H9 (cell line): Measurements from ENCODE around the gene PTPN2. TPM values are rescaled to one million over a fixed set of nuclear protein-coding genes. Genes with fewer than 3 reads are reported as not detected.

Experiments used
- DNase-seq: peaks from one replicate; pipeline ENCODE4 v3.0.0-alpha.2; 2017
- H2AFZ ChIP-seq: one replicate; pipeline ENCODE4 v1.6.1; 2013; ENCODE audit warnings: mild to moderate bottlenecking, low read length, control low read depth, moderate library complexity
- H2AK5ac ChIP-seq: 2 replicates; pipeline ENCODE4 v1.6.1; 2013; ENCODE audit warnings: low read length, control low read depth, mixed read lengths; ENCODE audit not compliant: insufficient read length
- H2BK120ac ChIP-seq: one replicate; pipeline ENCODE4 v1.6.1; 2013; ENCODE audit warnings: low read depth, mild to moderate bottlenecking, low read length, control low read depth, inconsistent platforms; ENCODE audit not compliant: poor library complexity, severe bottlenecking
- H2BK12ac ChIP-seq: 2 replicates; pipeline ENCODE4 v1.6.1; 2013; ENCODE audit warnings: low read length, control low read depth, mixed read lengths, low read depth; ENCODE audit not compliant: insufficient read length
- H2BK15ac ChIP-seq: 2 replicates; pipeline ENCODE4 v1.6.1; 2013; ENCODE audit warnings: low read depth, low read length, control low read depth
- H2BK20ac ChIP-seq: one replicate; pipeline ENCODE4 v1.6.1; 2013; ENCODE audit warnings: low read depth, mild to moderate bottlenecking, low read length, control low read depth, inconsistent platforms; ENCODE audit not compliant: poor library complexity, severe bottlenecking
- H2BK5ac ChIP-seq: 2 replicates; pipeline ENCODE4 v1.6.1; 2013; ENCODE audit warnings: low read length, control low read depth, mixed read lengths; ENCODE audit not compliant: insufficient read length
- H3K14ac ChIP-seq: 2 replicates; pipeline ENCODE4 v1.6.1; 2013; ENCODE audit warnings: low read length, control low read depth; ENCODE audit not compliant: insufficient read depth
- H3K18ac ChIP-seq: 2 replicates; pipeline ENCODE4 v1.6.1; 2013; ENCODE audit warnings: low read depth, mild to moderate bottlenecking, mixed read lengths, low read length, control low read depth; ENCODE audit not compliant: insufficient read length
- H3K23ac ChIP-seq: 2 replicates; pipeline ENCODE4 v1.6.1; 2013; ENCODE audit warnings: low read length, control low read depth, mixed read lengths, low read depth; ENCODE audit not compliant: insufficient read length
- H3K23me2 ChIP-seq: 2 replicates; pipeline ENCODE4 v1.6.1; 2013; ENCODE audit warnings: low read depth, mild to moderate bottlenecking, mixed read lengths, low read length, control low read depth; ENCODE audit not compliant: insufficient read length, poor library complexity, severe bottlenecking
- H3K27ac ChIP-seq: 2 replicates; pipeline ENCODE4 v1.5.1; 2013; ENCODE audit warnings: low read length, control low read depth, mixed read lengths, low read depth; ENCODE audit not compliant: insufficient read length
- H3K27me3 ChIP-seq: 2 replicates; pipeline ENCODE4 v1.6.1; 2013; ENCODE audit warnings: low read length, control low read depth, inconsistent platforms; ENCODE audit not compliant: insufficient read depth
- H3K4ac ChIP-seq: 2 replicates; pipeline ENCODE4 v1.6.1; 2013; ENCODE audit warnings: low read depth, mild to moderate bottlenecking, control low read depth, inconsistent platforms, low read length, moderate library complexity
- H3K4me1 ChIP-seq: 2 replicates; pipeline ENCODE4 v1.6.1; 2013; ENCODE audit warnings: low read length, control low read depth, inconsistent platforms; ENCODE audit not compliant: insufficient read depth
- H3K4me2 ChIP-seq: 2 replicates; pipeline ENCODE4 v1.6.1; 2013; ENCODE audit warnings: low read length, control low read depth, mixed read lengths; ENCODE audit not compliant: insufficient read length, insufficient read depth
- H3K56ac ChIP-seq: 2 replicates; pipeline ENCODE4 v1.6.1; 2013; ENCODE audit warnings: low read depth, mild to moderate bottlenecking, mixed read lengths, low read length, control low read depth; ENCODE audit not compliant: insufficient read length
- H3K79me1 ChIP-seq: 2 replicates; pipeline ENCODE4 v1.6.1; 2013; ENCODE audit warnings: low read depth, mild to moderate bottlenecking, moderate library complexity, low read length, control low read depth, inconsistent platforms; ENCODE audit not compliant: insufficient read depth, poor library complexity, severe bottlenecking
- H3K79me2 ChIP-seq: 2 replicates; pipeline ENCODE4 v1.6.1; 2013; ENCODE audit warnings: low read length, control low read depth, inconsistent platforms; ENCODE audit not compliant: insufficient read depth
- H3K9ac ChIP-seq: 2 replicates; pipeline ENCODE4 v1.6.1; 2013; ENCODE audit warnings: low read length, control low read depth, mixed read lengths; ENCODE audit not compliant: insufficient read length; ENCODE audit errors: extremely low read depth
- H3K9me3 ChIP-seq: one replicate; pipeline ENCODE4 v1.6.1; 2013; ENCODE audit warnings: low read depth, low read length, inconsistent platforms; ENCODE audit not compliant: control insufficient read depth
- H3T11ph ChIP-seq: one replicate; pipeline ENCODE4 v1.6.1; 2013; ENCODE audit warnings: mild to moderate bottlenecking, low read length, control low read depth, inconsistent platforms
- H4K20me1 ChIP-seq: one replicate; pipeline ENCODE4 v1.6.1; 2013; ENCODE audit not compliant: control insufficient read depth, insufficient read length, insufficient read depth
- H4K5ac ChIP-seq: 2 replicates; pipeline ENCODE4 v1.6.1; 2013; ENCODE audit warnings: low read depth, mild to moderate bottlenecking, mixed read lengths, low read length, control low read depth; ENCODE audit not compliant: insufficient read length
- H4K8ac ChIP-seq: replicated peaks from 2 replicates; pipeline ENCODE4 v1.6.1; 2013; ENCODE audit warnings: low read length, control low read depth, mixed read lengths, low read depth; ENCODE audit not compliant: insufficient read length
- H4K91ac ChIP-seq: 2 replicates; pipeline ENCODE4 v1.6.1; 2013; ENCODE audit warnings: low read depth, mild to moderate bottlenecking, moderate library complexity, mixed read lengths, low read length, control low read depth; ENCODE audit not compliant: insufficient read length
- H3K27ac Mint-ChIP-seq, 3 experiments: 2 replicates in 2 of 3; 3 replicates in 1 of 3; pipeline ENCODE4 v1.8.0; 2020 to 2021; ENCODE audit warnings: mixed read lengths in 3 of 3, mild to moderate bottlenecking in 1 of 3, moderate library complexity in 1 of 3
- H3K27me3 Mint-ChIP-seq: 2 replicates; pipeline ENCODE4 v1.8.0; 2021; ENCODE audit warnings: low read depth, mild to moderate bottlenecking, moderate library complexity, mixed read lengths
- H3K36me3 Mint-ChIP-seq, 3 experiments: 2 replicates in 2 of 3; 3 replicates in 1 of 3; pipeline ENCODE4 v1.8.0; 2020 to 2021; ENCODE audit warnings: low read depth in 3 of 3, mixed read lengths in 3 of 3; ENCODE audit not compliant: insufficient read depth in 1 of 3
- H3K4me1 Mint-ChIP-seq, 2 experiments: 2 replicates each; pipeline ENCODE4 v1.8.0; 2020; ENCODE audit warnings: mixed read lengths in 2 of 2
- H3K4me3 Mint-ChIP-seq, 2 experiments: 2 replicates in 1 of 2; 3 replicates in 1 of 2; pipeline ENCODE4 v1.8.0; 2020 to 2021; ENCODE audit warnings: mild to moderate bottlenecking in 2 of 2, mixed read lengths in 2 of 2, moderate library complexity in 1 of 2
- H3K9me3 Mint-ChIP-seq, 2 experiments: 2 replicates in 1 of 2; 3 replicates in 1 of 2; pipeline ENCODE4 v1.8.0; 2020; ENCODE audit warnings: mild to moderate bottlenecking in 2 of 2, mixed read lengths in 2 of 2, moderate library complexity in 1 of 2
- WGBS: extraction: QIAGEN DNeasy Blood & Tissue Kit; methylation state at CpG from one replicate; pipeline ENCODE4 v1.1.7; 2013; ENCODE audit warnings: missing lambda C conversion rate, low lambda C conversion rate, mixed read lengths; ENCODE audit not compliant: insufficient read length; ENCODE audit errors: extremely low coverage; 5-methylcytosine and 5-hydroxymethylcytosine counted together
- total RNA-seq: library from RNA; stranded (reverse); gene quantifications from 2 replicates; pipeline ENCODE4 v1.2.1, GENCODE V29; 2021
- TF ChIP-seq, protein P1 (sequence below): fragments of 200-600 bp; sonication (generic); conservative IDR thresholded peaks from 3 replicates; pipeline ENCODE4 v1.8.0; 2021; ENCODE audit warnings: antibody characterized with exemption, mild to moderate bottlenecking

The PTPN2 gene
- total RNA-seq, 1 experiment from 2014 or later = 48.7 TPM

- Histone ChIP-seq H2BK120ac (no peak overlapping the region), H4K20me1 (no peaks in the 10 kb centered on the region), H3K18ac (no peak overlapping the region), H2BK20ac (no peak overlapping the region), H3K9me3 (no peaks in the 10 kb centered on the region), H2BK15ac (no peak overlapping the region), H2AK5ac (no peak overlapping the region), H3K79me1 (no peaks in the 10 kb centered on the region), H3K56ac (no peak overlapping the region), H3K23ac (no peak overlapping the region), H4K8ac (no peak overlapping the region), H3K23me2 (no peaks in the 10 kb centered on the region), H4K5ac (peak overlapping the region; percentile 68), H3K27ac (no peak overlapping the region), H3K9ac (no peak overlapping the region), H3K79me2 (peaks cover 2% of the 10 kb centered on the region; the same call in 1 of the 2 replicates), H2BK12ac (no peak overlapping the region), H3K4ac (no peak overlapping the region), H3K27me3 (no peaks in the 10 kb centered on the region), H3T11ph (no peak overlapping the region), H2AFZ (no peak overlapping the region), H3K14ac (no peak overlapping the region), H3K4me2 (no peak overlapping the region), H2BK5ac (no peak overlapping the region), H4K91ac (no peak overlapping the region), H3K4me1 (peaks cover 4% of the 10 kb centered on the region; the same call in 1 of the 2 replicates)
- no peak overlapping the region for H3K4me3 Mint-ChIP-seq
- H3K4me1 Mint-ChIP-seq = peaks cover 28 to 30% of the 10 kb centered on the region in 2 experiments
- no CpG with 5 or more reads among the region's 3 CpGs for WGBS
- H3K27ac Mint-ChIP-seq = peak overlapping the region in 1 of 3 experiments; percentile 15; a peak in 1 of 7 replicates
- peaks cover 4 to 9% (median 5%) of the 10 kb centered on the region in 3 experiments; a peak in 5 of 7 replicates for H3K36me3 Mint-ChIP-seq
- no peaks in the 10 kb centered on the region for H3K9me3 Mint-ChIP-seq
- no peaks in the 10 kb centered on the region for H3K27me3 Mint-ChIP-seq
- no peak for DNase-seq
- TF ChIP-seq, protein P1, sequence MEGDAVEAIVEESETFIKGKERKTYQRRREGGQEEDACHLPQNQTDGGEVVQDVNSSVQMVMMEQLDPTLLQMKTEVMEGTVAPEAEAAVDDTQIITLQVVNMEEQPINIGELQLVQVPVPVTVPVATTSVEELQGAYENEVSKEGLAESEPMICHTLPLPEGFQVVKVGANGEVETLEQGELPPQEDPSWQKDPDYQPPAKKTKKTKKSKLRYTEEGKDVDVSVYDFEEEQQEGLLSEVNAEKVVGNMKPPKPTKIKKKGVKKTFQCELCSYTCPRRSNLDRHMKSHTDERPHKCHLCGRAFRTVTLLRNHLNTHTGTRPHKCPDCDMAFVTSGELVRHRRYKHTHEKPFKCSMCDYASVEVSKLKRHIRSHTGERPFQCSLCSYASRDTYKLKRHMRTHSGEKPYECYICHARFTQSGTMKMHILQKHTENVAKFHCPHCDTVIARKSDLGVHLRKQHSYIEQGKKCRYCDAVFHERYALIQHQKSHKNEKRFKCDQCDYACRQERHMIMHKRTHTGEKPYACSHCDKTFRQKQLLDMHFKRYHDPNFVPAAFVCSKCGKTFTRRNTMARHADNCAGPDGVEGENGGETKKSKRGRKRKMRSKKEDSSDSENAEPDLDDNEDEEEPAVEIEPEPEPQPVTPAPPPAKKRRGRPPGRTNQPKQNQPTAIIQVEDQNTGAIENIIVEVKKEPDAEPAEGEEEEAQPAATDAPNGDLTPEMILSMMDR = no peak
Observed at GRCh38 chr18:12840382-12840781, 43.7 kb downstream of the PTPN2 start.
